Peyer's patch (tissue), 4 donors: ENCODE measurements around the gene CARF. TPM values are rescaled to one million over a fixed set of nuclear protein-coding genes. Genes with fewer than 3 reads are reported as not detected.
"Not testable (repeated sequence)": the region's sequence is repeated elsewhere in the genome, so short reads cannot be mapped to it uniquely, and the experiment has no call there.

Source experiments
- DNase-seq, 3 donors: peaks; one replicate each; pipeline ENCODE4 v3.0.0-alpha.2; 2017 to 2019
- H3K27ac ChIP-seq, 4 donors: fragments of 200-600 bp; sonication (generic); one replicate each; pipeline ENCODE4 v1.5.1; 2016 to 2019
- H3K27me3 ChIP-seq, 2 donors: fragments of 200-600 bp; sonication (generic); one replicate each; pipeline ENCODE4 v1.5.1; 2019
- H3K36me3 ChIP-seq, 3 donors: fragments of 200-600 bp; sonication (generic); one replicate each; pipeline ENCODE4 v1.5.1; 2016 to 2019
- H3K4me1 ChIP-seq, 4 donors: fragments of 200-600 bp; sonication (generic); one replicate each; pipeline ENCODE4 v1.5.1; 2016 to 2019
- H3K4me3 ChIP-seq, 4 donors: fragments of 200-600 bp; sonication (generic); 1 replicate in 3 of 4; 2 replicates in 1 of 4; pipeline ENCODE4 v1.5.1; 2016 to 2019; ENCODE audit warnings: mild to moderate bottlenecking in 1 of 4
- H3K9me3 ChIP-seq, 4 donors: fragments of 200-600 bp; sonication (generic); one replicate each; pipeline ENCODE4 v1.5.1; 2016 to 2019; ENCODE audit warnings: mild to moderate bottlenecking in 1 of 4
- POLR2A ChIP-seq, 2 donors: fragments of 450-650 bp; IDR thresholded peaks; one replicate each; pipeline ENCODE4 v1.5.1; 2017; ENCODE audit warnings: antibody characterized with exemption in 2 of 2, mild to moderate bottlenecking in 2 of 2, moderate library complexity in 2 of 2
- total RNA-seq, 4 donors: library from RNA; depleted of rRNA; stranded (reverse); fragments of >200 nt; gene quantifications; one replicate each; pipeline ENCODE4 v1.1.0, GENCODE V29; 2016
- TF ChIP-seq, protein P1 (sequence below), 6 experiments: fragments of 450-650 bp in 4 of 6; fragments of 200-600 bp in 2 of 6; sonication (generic) in 1 of 6; IDR thresholded peaks; one replicate each; pipeline ENCODE4 v1.5.1; 2017 to 2019; ENCODE audit warnings: antibody characterized with exemption in 6 of 6, mild to moderate bottlenecking in 3 of 6, moderate library complexity in 1 of 6

The CARF gene
- total RNA-seq, 4 donors from 2014 or later: 8.2 to 32.2 (median 13.2) TPM

DNA sequence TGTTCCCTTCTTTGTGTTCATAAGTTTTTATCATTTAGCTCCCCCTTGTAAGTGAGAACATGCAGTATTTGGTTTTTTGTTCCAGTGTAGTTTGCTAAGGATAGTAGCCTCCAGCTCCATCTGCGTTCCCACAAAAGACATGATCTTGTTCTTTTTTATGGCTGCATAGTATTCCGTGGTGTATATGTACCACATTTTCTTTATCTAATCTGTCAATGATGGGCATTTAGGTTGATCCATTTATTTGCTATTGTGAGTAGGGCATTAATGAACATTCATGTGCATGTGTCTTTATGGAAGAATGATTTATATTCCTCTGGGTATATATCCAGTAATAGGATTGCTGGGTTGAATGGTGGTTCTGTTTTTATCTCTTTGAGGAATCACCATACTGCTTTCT lies 33.4 kb downstream of the CARF start:
- no peak overlapping the region for H3K27ac ChIP-seq

DNA sequence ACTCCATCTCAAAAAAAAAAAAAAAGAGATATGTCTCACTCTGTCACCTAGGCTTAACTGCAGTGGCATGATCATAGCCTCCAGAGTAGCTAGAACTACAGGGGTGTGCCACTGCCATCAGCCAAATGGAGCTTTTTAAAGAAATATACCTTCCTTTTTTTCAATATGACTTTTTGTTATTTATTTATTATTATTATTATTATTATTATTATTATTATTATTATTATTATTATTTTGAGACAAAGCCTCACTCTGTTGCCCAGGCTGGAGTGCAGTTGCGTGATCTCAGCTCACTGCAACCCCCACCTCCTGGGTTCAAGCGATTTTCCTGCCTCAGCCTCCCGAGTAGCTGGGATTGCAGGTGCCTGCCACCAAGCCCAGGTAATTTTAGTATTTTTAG lies 37.3 kb downstream of the CARF start:
- DNase-seq, H3K36me3 ChIP-seq, H3K27ac ChIP-seq, H3K4me3 ChIP-seq, H3K9me3 ChIP-seq, H3K4me1 ChIP-seq, H3K27me3 ChIP-seq: not testable (repeated sequence)

More for the DNA sequence above, 33.4 kb downstream of the CARF start:
- TF ChIP-seq, protein P1, sequence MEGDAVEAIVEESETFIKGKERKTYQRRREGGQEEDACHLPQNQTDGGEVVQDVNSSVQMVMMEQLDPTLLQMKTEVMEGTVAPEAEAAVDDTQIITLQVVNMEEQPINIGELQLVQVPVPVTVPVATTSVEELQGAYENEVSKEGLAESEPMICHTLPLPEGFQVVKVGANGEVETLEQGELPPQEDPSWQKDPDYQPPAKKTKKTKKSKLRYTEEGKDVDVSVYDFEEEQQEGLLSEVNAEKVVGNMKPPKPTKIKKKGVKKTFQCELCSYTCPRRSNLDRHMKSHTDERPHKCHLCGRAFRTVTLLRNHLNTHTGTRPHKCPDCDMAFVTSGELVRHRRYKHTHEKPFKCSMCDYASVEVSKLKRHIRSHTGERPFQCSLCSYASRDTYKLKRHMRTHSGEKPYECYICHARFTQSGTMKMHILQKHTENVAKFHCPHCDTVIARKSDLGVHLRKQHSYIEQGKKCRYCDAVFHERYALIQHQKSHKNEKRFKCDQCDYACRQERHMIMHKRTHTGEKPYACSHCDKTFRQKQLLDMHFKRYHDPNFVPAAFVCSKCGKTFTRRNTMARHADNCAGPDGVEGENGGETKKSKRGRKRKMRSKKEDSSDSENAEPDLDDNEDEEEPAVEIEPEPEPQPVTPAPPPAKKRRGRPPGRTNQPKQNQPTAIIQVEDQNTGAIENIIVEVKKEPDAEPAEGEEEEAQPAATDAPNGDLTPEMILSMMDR (IDR thresholded peaks at IDR 0.05): no peak
- Histone ChIP-seq H3K9me3 (no peaks in the 10 kb centered on the region), H3K4me3 (no peak overlapping the region), H3K4me1 (no peaks in the 10 kb centered on the region), H3K27me3 (no peaks in the 10 kb centered on the region), H3K36me3 (peaks cover 0 to 8% (median 0%) of the 10 kb centered on the region in 3 donors)
- no peak for DNase-seq

DNA sequence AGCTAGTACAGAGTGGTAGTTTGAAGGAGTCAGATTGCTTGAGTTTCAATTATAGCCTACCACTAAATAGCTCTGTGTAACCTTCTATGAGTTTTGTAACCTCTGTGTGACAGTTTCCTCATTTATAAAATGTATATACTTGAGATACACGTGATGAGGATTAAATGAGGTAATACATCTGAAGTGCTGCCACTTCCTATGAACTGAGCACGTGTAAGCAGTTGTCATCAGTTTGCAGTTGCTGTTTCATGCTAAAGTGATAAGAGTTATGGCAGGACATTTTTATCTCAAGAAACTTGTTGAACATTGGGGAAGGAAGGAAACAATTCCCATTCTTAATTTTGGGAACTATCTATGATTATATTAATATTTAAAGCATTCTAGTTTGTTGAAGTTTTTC lies 38.5 kb downstream of the CARF start:
- Histone ChIP-seq H3K9me3 (no peaks in the 10 kb centered on the region), H3K27me3 (no peaks in the 10 kb centered on the region), H3K36me3 (peaks cover 0 to 9% (median 0%) of the 10 kb centered on the region in 3 donors), H3K27ac (no peak overlapping the region), H3K4me3 (no peak overlapping the region), H3K4me1 (no peaks in the 10 kb centered on the region)
- no peak for DNase-seq
- TF ChIP-seq, protein P1 (IDR thresholded peaks at IDR 0.05): no peak
- no peak for TF ChIP-seq POLR2A (IDR thresholded peaks at IDR 0.05)

DNA sequence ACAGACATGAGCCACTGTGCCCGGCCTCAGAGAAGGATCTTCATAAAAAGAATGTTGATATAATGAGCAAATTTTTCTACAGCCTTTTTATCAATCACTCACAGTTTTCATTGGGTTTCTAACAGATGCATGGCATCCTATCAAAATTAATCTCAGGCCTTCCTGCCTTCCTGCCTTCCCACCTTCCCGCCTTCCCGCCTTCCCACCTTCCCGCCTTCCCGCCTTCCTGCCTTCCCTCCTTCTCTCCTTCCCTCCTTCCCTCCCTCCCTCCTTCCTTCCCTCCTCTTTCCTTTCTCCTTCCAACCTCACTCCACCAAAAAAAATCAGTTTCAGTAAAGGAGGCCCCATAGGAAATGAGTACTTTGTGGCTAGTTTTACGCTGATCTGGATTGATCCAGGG lies 48.4 kb downstream of the CARF start:
- Histone ChIP-seq H3K36me3 (peaks cover 0 to 15% (median 0%) of the 10 kb centered on the region in 3 donors), H3K9me3 (no peaks in the 10 kb centered on the region), H3K27me3 (no peaks in the 10 kb centered on the region), H3K27ac (no peak overlapping the region), H3K4me3 (no peak overlapping the region), H3K4me1 (no peaks in the 10 kb centered on the region)
- DNase-seq: no peak
- TF ChIP-seq, protein P1 (IDR thresholded peaks at IDR 0.05): no peak
- TF ChIP-seq POLR2A (IDR thresholded peaks at IDR 0.05): no peak

DNA sequence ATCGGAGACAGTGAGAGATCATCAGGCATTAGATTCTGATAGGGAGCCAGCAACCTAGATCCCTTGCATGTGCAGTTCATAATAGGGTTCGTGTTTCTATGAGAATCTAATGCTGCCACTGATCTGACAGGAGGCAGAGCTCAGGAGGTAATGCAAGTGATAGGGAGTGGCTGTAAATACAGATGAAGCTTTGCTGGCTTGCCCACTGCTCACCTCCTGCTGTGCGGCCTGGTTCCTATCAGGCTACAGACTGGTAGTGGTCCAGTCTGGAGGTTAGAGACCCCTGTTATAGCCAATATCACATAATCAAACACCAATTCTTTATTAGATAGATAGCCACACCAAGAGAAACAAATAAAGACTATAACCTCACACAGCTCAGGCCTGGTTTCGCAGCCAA lies 51.6 kb downstream of the CARF start:
- no peaks in the 10 kb centered on the region for H3K9me3 ChIP-seq
- H3K4me3 ChIP-seq: no peak overlapping the region
- DNase-seq: no peak
- H3K4me1 ChIP-seq: no peaks in the 10 kb centered on the region
- H3K27me3 ChIP-seq: no peaks in the 10 kb centered on the region
- no peak for TF ChIP-seq POLR2A (IDR thresholded peaks at IDR 0.05)
- TF ChIP-seq, protein P1 (IDR thresholded peaks at IDR 0.05): no peak
- H3K36me3 ChIP-seq: no peaks in the 10 kb centered on the region
- no peak overlapping the region for H3K27ac ChIP-seq

DNA sequence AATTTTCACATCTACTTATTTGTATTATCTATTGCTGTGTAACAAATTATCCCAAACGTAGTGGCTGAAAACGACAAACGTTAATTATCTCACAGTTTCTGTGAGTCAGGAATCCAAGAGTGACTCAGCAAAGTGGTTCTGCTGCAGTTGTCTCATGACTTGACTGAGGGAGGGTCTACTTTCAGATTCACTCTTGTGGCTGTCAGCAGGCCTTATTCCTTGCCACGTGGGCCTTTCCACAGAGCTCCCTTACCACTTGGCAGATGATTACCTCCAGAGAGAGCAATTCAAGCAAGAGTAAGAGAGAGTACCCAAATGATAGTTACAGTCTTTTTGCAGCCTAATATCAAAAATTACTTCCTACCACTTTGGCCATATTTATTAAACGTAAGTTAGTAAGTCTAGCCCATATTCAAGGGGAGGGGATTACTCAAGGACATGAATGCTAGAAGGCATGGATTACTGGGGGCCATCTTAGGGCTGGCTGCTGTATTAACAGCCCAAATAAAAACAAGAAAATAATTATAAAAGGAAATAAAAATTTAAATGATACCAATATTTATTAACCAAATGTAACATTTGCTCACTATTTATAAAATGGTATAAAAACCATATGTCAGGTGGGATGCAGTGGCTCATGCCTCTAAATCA lies 53.9 kb downstream of the CARF start:
- Histone ChIP-seq H3K27ac (no peak overlapping the region), H3K9me3 (no peaks in the 10 kb centered on the region), H3K4me3 (no peak overlapping the region), H3K27me3 (no peaks in the 10 kb centered on the region), H3K4me1 (no peaks in the 10 kb centered on the region), H3K36me3 (no peaks in the 10 kb centered on the region)
- DNase-seq: no peak
- TF ChIP-seq, protein P1 (IDR thresholded peaks at IDR 0.05): no peak
- TF ChIP-seq POLR2A (IDR thresholded peaks at IDR 0.05): no peak

DNA sequence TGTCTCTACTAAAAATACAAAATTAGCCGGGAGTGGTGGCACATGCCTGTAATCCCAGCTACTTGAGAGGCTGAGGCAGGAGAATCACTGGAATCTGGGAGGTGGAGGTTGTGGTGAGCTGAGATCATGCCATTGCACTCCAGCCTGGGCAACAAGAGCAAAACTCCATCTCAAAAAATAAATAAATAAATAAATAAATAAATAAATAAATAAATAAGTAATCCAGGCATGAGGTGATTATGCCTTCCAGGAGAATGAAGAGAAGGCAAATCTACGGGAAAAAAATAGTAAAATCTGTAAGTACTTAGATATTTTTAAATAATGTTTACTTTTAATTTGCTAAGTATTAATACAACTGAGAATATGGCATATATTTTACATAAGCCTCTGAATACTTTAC lies 57.3 kb downstream of the CARF start:
- not testable (repeated sequence) for H3K9me3 ChIP-seq, H3K36me3 ChIP-seq, H3K27me3 ChIP-seq, H3K4me1 ChIP-seq, DNase-seq, H3K27ac ChIP-seq, H3K4me3 ChIP-seq
